ENCODE measurements around the gene LCE2D.

The LCE2D gene

GRCh38 chr1:152697701-152698600 lies 34.8 kb downstream of the LCE2D start, which contains the start of gene LCE2A:
Gene LCE2A (plus strand): TSS chr1:152698345. CDS start chr1:152698902, 557 bp downstream.
- DNase-seq (ENCODE audit: low read depth), result no peak

- no peak for DNase-seq (ENCODE audit: low read depth)
Observed at GRCh38 chr1:152699746-152700145, 36.6 kb downstream of the LCE2D start.

DNA sequence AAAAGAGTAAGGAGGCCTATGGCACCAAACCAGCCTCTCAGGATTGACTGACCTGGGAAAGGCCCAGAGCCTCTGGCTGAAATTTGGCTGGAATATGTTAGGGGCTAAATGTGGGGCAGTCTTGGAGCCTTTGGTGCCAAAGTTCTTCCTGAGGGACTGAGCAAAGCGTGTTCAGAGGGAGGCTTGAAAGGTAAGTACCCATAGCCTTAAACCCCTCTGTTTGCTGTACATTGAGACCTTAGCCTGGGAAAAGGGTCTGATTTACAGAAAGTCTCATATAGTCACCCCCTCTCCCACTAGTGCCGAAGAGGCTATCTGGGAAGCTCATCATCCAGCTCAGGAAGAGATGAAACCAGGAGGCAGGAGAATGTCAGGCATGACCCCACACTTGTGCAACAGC lies 44.7 kb downstream of the LCE2D start, which contains the start of gene LCE4A:
LCE4A (plus strand) TSS at position 301 of the 400 bp plus-strand sequence. CDS start 916 bp downstream, outside the sequence.
- DNase-seq (ENCODE audit: low read depth), result no peak

Measured in T follicular helper cell (primary cell).